ENCODE results near the gene MRPS34.

- TF ChIP-seq CTCF (IDR thresholded peaks at IDR 0.05): no peak
- no peak for TF ChIP-seq ZFX (IDR thresholded peaks at IDR 0.05; ENCODE audit: borderline replicate concordance)
Observed at GRCh38 chr16:1782408-1783264, 9.7 kb upstream of the MRPS34 start, which contains the start of the genes NUBP2 and SPSB3.
